ES-I3 (cell line): ENCODE data around the gene ATG13.

Experiments used
- H3K36me3 ChIP-seq: 2 replicates; pipeline ENCODE4 v1.6.1; 2013; ENCODE audit warnings: mild to moderate bottlenecking, low read length, control low read depth, moderate library complexity; ENCODE audit not compliant: insufficient read depth
- H3K4me1 ChIP-seq: 2 replicates; pipeline ENCODE4 v1.6.1; 2013; ENCODE audit warnings: mild to moderate bottlenecking, control low read depth, low read length; ENCODE audit not compliant: insufficient read depth
- H3K9ac ChIP-seq: 2 replicates; pipeline ENCODE4 v1.6.1; 2013; ENCODE audit warnings: low read depth, mild to moderate bottlenecking, low read length, moderate library complexity
- H3K9me3 ChIP-seq: 2 replicates; pipeline ENCODE4 v1.6.1; 2013; ENCODE audit warnings: mild to moderate bottlenecking, low read length, moderate library complexity; ENCODE audit not compliant: control insufficient read depth, insufficient read depth

The ATG13 gene

GRCh38 chr11:46597609-46598219 lies 19.6 kb upstream of the ATG13 start:
- Histone ChIP-seq H3K9ac (no peak overlapping the region), H3K9me3 (no peaks in the 10 kb centered on the region), H3K36me3 (no peaks in the 10 kb centered on the region), H3K4me1 (no peaks in the 10 kb centered on the region; the same call in none of the 2 replicates)

- H3K36me3 ChIP-seq, result no peaks in the 10 kb centered on the region
- H3K9ac ChIP-seq, result no peak overlapping the region
- H3K9me3 ChIP-seq, result no peaks in the 10 kb centered on the region
- H3K4me1 ChIP-seq, result no peaks in the 10 kb centered on the region; the same call in 1 of the 2 replicates
Measured at GRCh38 chr11:46599340-46600193, 17.8 kb upstream of the ATG13 start.

GRCh38 chr11:46600194-46600960 lies 17.0 kb upstream of the ATG13 start:
- Histone ChIP-seq H3K9me3 (no peaks in the 10 kb centered on the region), H3K36me3 (no peaks in the 10 kb centered on the region), H3K4me1 (no peaks in the 10 kb centered on the region), H3K9ac (no peak overlapping the region)

GRCh38 chr11:46601129-46601528 lies 16.2 kb upstream of the ATG13 start:
- no peaks in the 10 kb centered on the region for H3K4me1 ChIP-seq
- no peaks in the 10 kb centered on the region for H3K9me3 ChIP-seq
- H3K36me3 ChIP-seq, result no peaks in the 10 kb centered on the region
- no peak overlapping the region for H3K9ac ChIP-seq

GRCh38 chr11:46603704-46604308 lies 13.5 kb upstream of the ATG13 start:
- Histone ChIP-seq H3K9me3 (no peaks in the 10 kb centered on the region), H3K9ac (no peak overlapping the region), H3K4me1 (no peaks in the 10 kb centered on the region), H3K36me3 (no peaks in the 10 kb centered on the region)

GRCh38 chr11:46604796-46605195 lies 12.6 kb upstream of the ATG13 start:
- Histone ChIP-seq H3K36me3 (no peaks in the 10 kb centered on the region), H3K9ac (no peak overlapping the region), H3K9me3 (no peaks in the 10 kb centered on the region), H3K4me1 (no peaks in the 10 kb centered on the region)

- no peaks in the 10 kb centered on the region for H3K9me3 ChIP-seq
- H3K4me1 ChIP-seq, result no peaks in the 10 kb centered on the region
- no peaks in the 10 kb centered on the region for H3K36me3 ChIP-seq
- H3K9ac ChIP-seq, result no peak overlapping the region
Measured at GRCh38 chr11:46607516-46607915, 9.8 kb upstream of the ATG13 start.

GRCh38 chr11:46609386-46609785 lies 8.0 kb upstream of the ATG13 start:
- H3K9ac ChIP-seq, result no peak overlapping the region
- H3K9me3 ChIP-seq, result no peaks in the 10 kb centered on the region

GRCh38 chr11:46611526-46612304 lies 5.6 kb upstream of the ATG13 start:
- H3K9me3 ChIP-seq, result no peaks in the 10 kb centered on the region
- H3K9ac ChIP-seq, result no peak overlapping the region
- H3K36me3 ChIP-seq, result no peaks in the 10 kb centered on the region
- H3K4me1 ChIP-seq, result no peaks in the 10 kb centered on the region

More at GRCh38 chr11:46609386-46609785, 8.0 kb upstream of the ATG13 start:
- no peaks in the 10 kb centered on the region for H3K4me1 ChIP-seq
- H3K36me3 ChIP-seq, result no peaks in the 10 kb centered on the region

GRCh38 chr11:46612326-46612725 lies 5.0 kb upstream of the ATG13 start:
- Histone ChIP-seq H3K9ac (no peak overlapping the region), H3K36me3 (no peaks in the 10 kb centered on the region), H3K9me3 (no peaks in the 10 kb centered on the region), H3K4me1 (no peaks in the 10 kb centered on the region)

GRCh38 chr11:46615756-46616155 lies 1.6 kb upstream of the ATG13 start:
- Histone ChIP-seq H3K9me3 (no peaks in the 10 kb centered on the region), H3K4me1 (peaks cover 4% of the 10 kb centered on the region; the same call in 1 of the 2 replicates), H3K9ac (no peak overlapping the region), H3K36me3 (no peaks in the 10 kb centered on the region)

GRCh38 chr11:46616551-46617133 lies 711 bp upstream of the ATG13 start:
- H3K4me1 ChIP-seq, result peaks cover 4% of the 10 kb centered on the region; the same call in 1 of the 2 replicates
- H3K9me3 ChIP-seq, result no peaks in the 10 kb centered on the region
- H3K36me3 ChIP-seq, result peaks cover 4% of the 10 kb centered on the region; the same call in 1 of the 2 replicates
- peak overlapping the region; percentile 75 for H3K9ac ChIP-seq

- peak overlapping the region; percentile 75 for H3K9ac ChIP-seq
- peaks cover 4% of the 10 kb centered on the region; the same call in 1 of the 2 replicates for H3K36me3 ChIP-seq
- peaks cover 4% of the 10 kb centered on the region; the same call in 1 of the 2 replicates for H3K4me1 ChIP-seq
- no peaks in the 10 kb centered on the region for H3K9me3 ChIP-seq
Measured at GRCh38 chr11:46617972-46618314, 590 bp downstream of the ATG13 start.
